Stimulated activated CD8-positive, alpha-beta memory T cell treated with anti-CD3 and anti-CD28 coated beads, Interleukin-15, amount 100 ng/mL, for 48 hours (primary cell): ENCODE data around the gene ATP12A.
A peak's percentile ranks its signal among the peaks of the same experiment; 100 is the strongest.
"Not testable (repeated sequence)": the region's sequence is repeated elsewhere in the genome, so short reads cannot be mapped to it uniquely, and the experiment has no call there.

ENCODE experiments used
- DNase-seq, 2 donors: peaks; one replicate each; pipeline ENCODE4 v3.0.0-alpha.2; 2020; ENCODE audit warnings: low read depth in 2 of 2

ATP12A gene

DNA sequence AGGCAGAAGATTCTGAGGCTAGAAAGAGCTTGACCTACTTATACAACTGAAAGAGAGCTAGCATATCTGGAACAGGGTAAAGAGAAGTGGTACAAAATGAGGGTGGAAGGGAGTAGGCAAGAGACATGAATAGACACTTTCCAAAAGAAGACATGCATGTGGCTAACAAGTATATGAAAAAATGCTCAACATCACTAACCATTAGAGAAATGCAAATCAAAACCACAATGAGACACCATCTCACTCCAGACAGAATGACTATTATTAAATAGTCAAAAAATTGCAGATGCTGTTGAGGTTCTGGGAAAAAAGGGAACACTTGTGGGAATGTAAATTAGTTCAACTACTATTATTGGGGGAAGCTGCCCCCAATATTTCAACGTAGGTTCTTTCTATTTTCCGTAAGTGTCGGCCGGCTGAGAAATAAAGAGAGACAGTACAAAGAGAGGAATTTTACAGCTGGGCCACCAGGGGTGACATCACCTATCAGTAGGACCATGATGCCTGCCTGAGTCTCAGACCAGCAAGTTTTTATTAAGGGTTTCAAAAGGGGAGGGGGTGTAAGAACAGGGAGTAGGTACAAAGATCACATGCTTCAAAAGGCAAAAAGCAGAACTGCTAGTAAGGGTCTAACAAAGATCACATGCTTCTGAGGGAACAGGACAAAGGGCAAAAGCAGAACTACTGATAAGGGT is 50.8 kb downstream of the ATP12A start:
- not testable (repeated sequence) for DNase-seq

DNA sequence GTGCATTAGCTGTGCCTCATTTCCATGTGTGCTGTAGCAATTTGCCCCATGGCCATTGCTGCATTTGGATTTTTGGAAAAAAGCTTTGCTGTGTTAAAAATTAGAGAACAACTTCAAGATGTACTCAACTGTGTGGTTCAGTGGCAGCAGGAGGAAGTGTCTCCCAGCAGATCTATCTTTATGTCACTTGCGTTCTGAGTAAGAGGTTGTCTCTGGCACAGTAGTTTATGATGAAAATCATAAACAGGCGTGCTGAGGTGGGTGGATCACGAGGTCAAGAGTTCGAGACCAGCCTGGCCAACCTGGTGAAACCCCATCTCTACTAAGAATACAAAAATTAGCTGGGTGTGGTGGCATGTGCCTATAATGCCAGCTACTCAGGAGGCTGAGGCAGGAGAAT is 54.7 kb downstream of the ATP12A start:
- no peak for DNase-seq

DNA sequence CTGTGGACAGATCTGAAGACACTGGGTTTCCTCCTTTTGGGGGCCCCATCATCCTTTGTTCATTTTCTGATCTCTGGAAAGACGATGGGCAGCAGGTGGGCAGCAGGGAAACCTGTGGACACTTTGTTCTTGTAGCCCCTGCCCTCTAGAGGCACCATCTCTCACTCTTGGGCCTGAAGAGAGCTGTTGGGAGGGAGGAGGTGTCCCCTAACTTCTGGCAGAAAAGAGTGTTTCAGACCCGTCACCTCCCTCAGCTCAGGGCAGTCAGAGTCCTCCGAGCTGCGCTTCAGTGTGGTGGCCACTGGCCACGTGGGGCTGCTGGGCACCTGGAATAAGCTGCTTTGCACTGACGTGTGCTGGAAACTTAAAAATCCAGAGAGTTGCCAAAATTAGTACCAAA is 56.8 kb downstream of the ATP12A start:
- no peak for DNase-seq

DNA sequence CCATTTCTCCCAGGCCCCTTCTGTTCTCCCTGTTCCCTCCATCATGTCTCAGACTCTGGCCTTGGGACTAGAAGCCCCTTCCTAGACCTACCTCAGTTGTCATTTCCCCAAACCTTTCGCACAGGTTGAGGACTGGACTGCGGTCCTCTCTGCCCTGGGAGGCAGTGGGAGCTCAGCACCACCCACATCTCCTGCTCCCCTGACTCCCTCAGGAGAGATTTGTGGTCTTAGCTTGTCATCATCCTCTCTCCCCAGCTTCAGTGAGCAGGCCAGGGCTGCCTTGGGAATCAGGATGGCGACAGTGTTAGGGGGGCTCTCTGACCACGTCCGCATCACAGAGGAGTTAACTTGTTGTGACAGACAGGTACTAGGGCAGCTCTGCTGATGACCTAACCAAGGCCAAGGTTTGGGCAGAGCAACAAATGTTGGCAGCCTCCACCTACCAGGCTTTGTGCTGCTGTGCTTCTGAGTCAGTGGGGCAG is 58.2 kb downstream of the ATP12A start:
- no peak for DNase-seq

DNA sequence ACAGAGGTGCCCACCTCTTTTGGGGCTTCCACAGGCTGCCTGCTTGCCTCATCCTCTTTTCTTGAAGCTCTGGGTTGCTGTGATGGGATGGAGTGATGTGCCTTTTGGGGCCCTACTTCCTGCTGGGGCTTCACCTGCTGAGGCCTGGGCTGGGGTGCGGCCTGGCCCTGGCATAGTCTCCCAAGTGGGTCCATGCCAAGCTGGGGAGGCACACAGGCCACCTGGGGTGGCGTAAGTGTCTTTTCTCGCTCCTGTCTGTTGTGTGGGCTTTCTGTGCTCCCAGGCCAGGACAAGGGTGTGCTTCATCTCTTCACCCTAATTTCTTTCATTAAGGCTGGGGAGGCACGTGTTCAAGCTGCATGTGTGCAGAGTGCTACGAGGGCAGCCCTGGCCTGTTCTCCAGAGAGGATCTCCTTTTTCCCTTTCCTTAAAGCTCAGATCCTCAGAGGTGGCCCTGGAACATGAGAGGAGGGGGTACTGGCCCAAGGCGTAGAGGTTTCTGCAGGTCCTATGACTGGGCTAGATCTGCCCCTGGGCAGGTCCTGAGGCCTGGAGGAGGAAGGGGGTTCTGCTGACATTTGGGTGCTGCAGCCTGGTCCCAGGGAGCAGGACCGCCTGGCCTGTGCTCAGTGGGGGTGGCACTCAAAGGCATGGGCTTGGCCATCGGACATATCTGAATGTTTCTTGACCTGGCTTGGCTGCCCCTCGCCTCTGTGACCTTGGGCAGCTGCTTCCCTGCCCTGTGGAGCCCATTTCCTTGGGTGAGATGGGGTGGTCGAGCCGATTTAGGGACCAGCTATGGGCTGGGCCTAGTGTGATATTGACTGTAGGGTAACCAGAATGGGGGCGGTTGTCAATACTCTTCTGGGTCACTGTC is 60.0 kb downstream of the ATP12A start:
- DNase-seq, result no peak

GRCh38 chr13:24741016-24741662 is 60.9 kb downstream of the ATP12A start:
- no peak for DNase-seq

- no peak for DNase-seq
These were observed 61.6 kb downstream of the ATP12A start for GRCh38 chr13:24741791-24742190.

GRCh38 chr13:24742294-24742693 is 62.1 kb downstream of the ATP12A start:
- DNase-seq, result no peak

DNA sequence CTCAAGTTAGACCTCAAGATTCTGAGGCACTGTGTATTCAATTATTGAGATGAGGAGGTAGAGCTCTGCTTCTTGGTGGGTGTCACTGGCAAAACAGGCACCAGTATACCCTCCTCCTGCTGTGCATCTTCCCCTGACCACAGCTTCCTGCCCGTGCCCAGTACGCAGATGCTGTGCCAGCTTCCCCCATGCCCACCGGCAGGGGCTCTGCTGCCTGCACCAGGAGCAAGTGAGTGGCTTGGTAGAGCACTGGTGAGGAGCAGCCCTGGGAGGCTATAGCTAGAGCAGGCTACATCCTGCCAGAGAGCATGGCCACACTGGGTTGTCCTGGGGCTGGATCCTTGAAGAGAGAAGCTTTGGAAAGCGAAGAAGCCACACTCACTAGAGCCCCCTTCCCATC is 62.8 kb downstream of the ATP12A start:
- DNase-seq, result no peak

DNA sequence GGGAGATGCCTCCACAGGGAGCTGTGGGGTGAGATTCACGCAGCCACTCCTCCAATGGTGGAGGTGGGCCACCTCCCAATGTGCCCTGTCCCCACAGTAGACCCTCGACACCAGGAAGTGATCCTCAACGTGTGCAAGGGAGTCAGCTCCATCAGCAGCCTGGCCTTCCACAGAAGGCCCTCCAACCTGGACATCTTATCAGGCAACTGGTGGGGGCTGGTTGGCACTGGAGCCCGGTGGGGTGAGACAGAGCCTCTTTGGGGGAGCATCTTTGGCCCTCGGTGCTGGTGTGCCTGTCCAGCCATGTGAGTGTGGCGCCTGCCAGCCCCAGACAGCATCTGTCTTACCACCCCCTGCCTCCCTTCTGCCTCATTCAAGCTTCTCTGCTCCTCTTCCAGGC is 64.0 kb downstream of the ATP12A start:
- DNase-seq, result no peak

GRCh38 chr13:24745516-24745860 is 65.3 kb downstream of the ATP12A start:
- no peak for DNase-seq

DNA sequence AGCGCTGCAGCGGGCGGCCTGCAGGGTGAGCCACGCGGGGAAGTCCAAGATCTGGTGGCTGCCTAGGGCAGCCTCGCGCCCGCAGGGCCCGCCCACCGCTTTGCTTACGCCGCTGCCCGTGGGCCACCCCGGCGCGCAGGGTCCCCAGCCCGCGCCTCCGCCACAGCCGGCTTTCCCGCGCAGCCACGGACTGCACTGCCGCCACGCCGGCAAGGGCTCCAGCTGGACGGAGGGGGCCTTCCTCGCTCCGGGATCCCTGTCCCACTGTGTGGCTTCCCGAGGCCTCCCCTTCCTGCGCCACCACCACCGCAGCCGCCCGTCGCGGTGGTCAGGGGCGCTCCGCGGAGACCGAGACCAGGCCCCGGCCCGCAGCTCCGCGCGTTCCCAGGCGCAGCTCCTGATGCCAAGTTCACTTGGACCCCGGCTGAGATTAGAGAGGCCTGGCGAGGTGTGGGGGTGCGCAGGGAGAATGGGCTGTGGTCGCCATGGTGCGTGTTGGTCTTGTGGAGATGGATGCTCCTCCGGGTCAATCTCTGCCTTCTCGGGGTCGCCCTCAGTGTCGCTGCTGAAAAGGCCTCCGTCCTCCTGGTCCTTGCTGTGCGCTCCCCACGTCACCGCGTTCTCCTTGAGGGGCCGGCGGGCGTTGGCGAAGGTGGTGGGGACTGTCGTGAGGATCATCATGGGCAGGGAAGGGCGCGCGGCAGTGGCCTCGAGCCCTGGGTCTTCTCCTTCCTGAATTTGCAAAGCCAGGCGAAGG is 65.8 kb downstream of the ATP12A start:
- DNase-seq, result no peak

- no peak for DNase-seq
These were observed 66.5 kb downstream of the ATP12A start for GRCh38 chr13:24746618-24747247.

- DNase-seq, result peak in 1 of 2 donors; percentile 14
These were observed 67.2 kb downstream of the ATP12A start for GRCh38 chr13:24747248-24748060.

DNA sequence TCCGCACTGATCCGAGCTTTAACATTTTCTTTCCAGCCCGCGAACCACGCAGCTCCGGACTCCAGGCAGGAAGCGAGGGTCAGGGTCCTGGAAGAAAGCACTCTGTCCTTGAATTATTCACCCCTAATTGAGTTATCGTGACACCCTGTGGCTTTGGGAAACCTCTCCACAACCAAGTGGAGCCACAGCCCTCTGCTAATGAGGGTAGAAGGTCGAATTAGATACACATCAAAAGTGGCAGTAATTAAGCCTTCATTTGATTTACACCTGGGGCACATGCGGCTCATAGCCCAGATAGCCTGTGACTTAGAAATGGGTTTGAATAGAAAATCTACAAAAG is 67.8 kb downstream of the ATP12A start:
- DNase-seq, result no peak

GRCh38 chr13:24759197-24759596 is 79.0 kb downstream of the ATP12A start:
- DNase-seq, result no peak
